Tibial nerve (tissue), 4 donors: ENCODE data around the gene PCDH9.

Source experiments
- CTCF ChIP-seq, 5 experiments: fragments of 200-600 bp in 3 of 5; fragments of 450-650 bp in 2 of 5; sonication (generic) in 3 of 5; IDR thresholded peaks; one replicate each; pipeline ENCODE4 v1.5.1; 2016 to 2019; ENCODE audit warnings: antibody characterized with exemption in 5 of 5, mild to moderate bottlenecking in 3 of 5, moderate library complexity in 2 of 5
- EP300 ChIP-seq, 2 donors: sonication (generic); formaldehyde crosslinking; IDR thresholded peaks; one replicate each; pipeline ENCODE4 v1.6.1; 2017; ENCODE audit warnings: antibody characterized with exemption in 2 of 2, mild to moderate bottlenecking in 1 of 2

DNA sequence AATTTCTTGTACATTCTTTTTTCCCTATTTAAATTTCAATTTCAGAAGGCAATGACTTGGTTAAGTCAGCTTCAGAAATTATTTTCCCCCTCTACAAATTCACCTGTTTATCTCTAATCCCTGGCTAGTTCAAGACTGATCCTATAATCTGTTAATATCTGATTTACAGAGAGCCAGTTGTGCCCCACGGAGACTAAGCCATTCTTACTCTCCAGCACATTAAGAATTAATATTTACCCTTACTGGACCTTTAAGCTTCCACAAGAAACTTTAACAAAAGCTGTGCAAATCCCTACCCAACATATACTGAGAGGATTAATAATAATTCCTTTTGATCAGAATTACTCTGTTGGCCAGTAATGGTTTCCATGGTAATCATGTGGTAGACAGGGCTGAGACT lies 786.2 kb downstream of the PCDH9 start:
- no peak for TF ChIP-seq CTCF (IDR thresholded peaks at IDR 0.05)
- no peak for TF ChIP-seq EP300 (IDR thresholded peaks at IDR 0.05)
